Raji (cell line): ENCODE measurements around the gene DLGAP3.

Source experiments
- POLR2A ChIP-seq: IDR thresholded peaks from 2 replicates; pipeline ENCODE4 v1.6.1; 2011; ENCODE audit warnings: low read depth, low read length, control low read depth; ENCODE audit not compliant: insufficient read depth

Gene DLGAP3

DNA sequence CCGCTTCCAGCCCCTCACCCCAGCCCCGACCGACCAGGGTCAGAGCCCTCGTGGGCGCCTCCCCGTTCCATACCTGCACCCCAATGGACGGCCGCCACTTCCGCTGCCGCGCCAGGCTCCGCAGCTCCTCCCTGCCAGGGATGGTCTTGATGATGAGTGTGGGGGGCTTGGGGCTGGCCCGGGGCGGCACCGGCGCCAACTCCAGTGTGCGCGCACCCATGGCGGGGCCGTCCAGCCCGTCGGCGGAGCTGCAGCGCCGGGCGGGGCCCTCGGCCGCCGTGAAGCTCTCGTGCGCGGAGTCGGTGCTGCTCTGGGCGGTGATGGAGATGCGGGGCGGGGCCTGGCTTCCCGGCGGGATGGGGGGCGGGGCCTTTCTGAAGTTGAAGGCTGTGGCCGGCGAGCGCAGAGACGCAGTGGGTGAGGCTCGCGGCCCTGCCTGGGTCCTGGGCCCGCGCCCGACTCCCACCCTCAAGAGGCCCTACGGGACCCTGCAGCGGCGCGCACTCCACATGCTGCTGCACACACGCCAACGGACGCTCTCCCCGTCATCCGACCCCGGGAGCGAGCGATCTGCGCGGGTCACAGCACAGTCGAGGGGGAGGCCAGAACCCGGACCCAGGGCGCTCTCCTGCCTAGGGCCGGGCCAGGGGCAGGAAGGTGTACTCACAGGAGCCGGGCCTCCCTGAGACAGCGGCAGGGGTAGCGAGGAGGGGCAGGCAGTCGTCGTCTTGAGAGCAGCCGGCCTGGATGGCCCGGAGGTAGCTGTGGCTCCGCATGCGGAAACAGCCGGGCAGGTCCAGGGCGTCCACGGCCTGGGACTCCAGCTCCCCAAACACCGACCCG is 43.8 kb downstream of the DLGAP3 start:
- no peak for TF ChIP-seq POLR2A

DNA sequence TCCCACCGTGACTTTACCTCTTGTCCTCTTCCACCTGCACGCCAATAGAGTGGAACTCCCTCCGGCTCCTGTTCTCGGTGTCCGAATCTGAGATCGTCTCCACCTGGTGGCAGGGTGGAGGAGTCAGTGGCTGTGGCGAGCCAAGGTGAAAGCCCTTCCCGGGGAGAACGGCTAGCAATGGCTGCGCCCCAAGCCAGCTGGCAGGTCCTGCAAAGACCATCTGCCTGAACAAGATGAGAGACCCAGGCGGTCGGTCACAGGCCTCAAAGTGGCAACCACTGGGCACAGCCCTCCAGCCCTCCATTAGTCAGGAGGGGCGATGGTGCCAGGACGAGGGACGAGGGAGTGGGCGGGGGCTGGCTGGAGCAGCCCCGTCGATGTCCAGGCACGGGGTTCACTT is 44.5 kb downstream of the DLGAP3 start:
- no peak for TF ChIP-seq POLR2A

DNA sequence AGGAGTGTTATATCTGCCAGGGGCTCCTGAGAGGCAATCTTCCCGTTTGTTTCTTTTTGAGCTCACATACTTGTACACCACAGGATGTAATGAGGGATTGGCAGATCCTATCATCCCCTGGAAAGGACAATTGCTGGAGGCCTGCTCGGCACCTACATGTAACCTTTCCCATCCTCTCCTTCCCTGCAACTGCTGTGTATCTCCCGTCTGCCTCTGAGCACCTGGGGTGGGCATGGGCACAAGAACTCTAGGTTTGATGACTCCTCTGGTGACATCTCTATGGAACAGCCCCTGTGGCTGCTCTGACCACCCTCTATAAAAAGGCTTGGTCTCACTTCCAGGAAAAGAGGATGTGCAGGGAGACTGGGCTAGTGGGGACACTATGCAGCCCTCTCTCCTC is 44.9 kb downstream of the DLGAP3 start:
- no peak for TF ChIP-seq POLR2A

DNA sequence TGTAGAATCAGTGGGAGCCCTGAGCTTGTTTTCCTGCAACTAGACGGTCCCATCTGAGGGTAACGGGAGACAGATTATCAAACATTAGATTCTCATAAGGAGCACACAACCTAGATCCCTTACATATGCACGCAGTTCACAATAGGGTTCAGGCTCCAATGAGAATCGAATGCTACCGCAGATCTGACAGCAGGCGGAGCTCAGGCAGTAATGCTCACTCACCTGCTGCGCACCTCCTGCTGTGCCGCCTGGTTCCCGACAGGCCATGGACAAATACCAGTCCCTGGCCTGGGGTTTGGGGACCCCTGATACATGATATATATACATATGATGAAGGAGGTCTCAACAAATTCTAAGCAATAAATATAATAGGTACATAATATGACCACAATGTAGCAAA is 50.2 kb downstream of the DLGAP3 start:
- TF ChIP-seq POLR2A = no peak

DNA sequence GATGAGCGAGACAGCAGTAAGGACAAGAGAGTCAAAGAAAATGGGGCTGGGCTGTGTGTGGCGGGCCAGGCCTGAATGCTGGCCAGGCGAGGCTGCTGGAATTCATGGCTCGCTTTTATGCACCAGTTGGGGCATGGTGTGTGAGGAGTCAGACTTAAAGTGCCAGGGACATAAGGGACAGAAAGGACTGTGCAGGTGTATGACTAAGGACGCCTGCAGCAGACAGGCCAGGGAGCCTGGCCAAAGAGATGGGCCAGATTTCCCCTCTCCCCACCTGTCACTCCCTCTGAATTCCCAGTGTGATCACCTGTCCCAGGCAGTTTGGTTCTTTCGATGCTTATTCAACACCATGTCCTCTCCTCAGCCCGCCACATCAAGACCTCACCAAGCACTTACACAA is 53.0 kb downstream of the DLGAP3 start:
- TF ChIP-seq POLR2A = no peak

DNA sequence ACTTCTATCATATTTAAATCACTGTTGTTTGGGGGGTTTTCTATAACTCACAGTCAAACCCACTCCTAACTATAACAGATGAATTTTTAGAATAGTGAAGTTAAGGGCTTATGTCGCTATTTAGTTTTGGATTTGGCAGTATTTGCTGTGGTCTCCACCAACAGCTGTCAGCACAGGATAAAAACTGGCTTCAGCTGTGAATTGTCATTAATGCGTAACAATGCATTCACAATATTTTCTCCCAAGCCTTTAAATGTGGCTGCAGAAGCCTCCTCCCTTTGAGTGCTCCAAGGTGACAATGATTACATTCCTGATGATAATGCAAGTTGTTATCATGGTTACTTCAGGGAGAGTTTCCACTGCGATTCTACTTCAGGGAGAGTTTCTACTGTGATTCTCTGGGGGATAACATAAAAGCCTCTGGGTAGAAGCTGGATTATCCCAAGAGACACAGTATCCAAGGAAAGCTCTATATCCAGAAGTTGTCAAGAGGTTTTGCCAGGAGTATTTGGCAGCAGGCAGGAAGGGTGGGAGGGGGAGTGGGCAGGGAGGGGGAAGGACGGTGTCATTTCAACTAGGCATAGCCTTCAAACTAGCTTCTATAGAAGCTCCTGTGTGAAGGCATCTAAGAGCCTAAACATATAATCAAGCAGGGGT is 55.0 kb downstream of the DLGAP3 start:
- no peak for TF ChIP-seq POLR2A

DNA sequence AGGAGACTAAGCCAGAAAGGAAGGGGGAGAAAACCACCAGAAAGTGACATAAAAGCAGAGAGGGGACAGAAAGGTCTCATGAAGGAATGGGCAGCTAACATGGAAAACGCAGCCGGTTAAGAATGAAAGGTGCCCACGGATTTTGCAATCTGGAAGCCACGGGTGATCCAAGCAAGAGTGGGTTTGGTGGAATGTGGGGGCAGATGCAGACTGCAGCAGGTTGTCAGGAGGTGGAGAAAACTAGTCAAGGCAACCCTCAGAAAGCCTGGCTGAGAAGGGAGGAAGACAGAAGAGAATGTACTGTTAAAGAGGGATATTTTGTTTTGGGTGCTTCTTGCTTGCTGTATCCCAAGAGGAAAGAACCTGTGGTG is 57.3 kb downstream of the DLGAP3 start:
- TF ChIP-seq POLR2A = no peak

DNA sequence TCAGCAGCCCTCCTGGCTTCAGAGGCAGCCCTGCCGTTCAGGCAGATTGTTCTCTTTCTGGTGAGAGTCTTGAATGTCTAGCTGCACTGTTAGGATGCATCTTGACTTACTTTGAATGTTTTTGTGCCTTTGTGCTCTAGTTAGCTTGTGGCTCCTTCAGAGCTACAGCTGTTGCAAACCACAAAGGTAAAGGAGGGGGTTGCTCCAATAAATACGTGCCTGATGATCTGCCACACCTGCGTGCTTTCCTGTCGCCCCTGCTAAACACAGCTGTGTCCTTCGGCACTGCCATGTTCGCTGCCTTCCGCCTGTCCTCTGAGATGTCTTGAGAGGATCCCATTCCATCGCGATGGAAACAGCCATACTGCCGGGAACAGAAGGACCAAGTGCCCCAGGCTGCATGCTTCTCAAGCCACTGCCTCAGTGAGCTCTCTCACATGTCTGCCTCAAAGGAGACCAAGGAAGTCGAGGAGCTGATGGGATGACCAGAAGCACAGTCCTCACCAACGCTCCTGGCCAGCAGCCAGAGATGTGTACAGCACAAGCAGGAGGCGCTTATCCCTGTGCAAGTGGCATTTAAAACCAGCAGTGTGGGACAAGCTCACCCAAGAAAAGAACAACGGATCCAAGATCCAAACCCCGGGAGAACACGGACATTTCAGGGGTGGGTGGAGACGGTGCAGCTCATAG is 57.9 kb downstream of the DLGAP3 start:
- no peak for TF ChIP-seq POLR2A

DNA sequence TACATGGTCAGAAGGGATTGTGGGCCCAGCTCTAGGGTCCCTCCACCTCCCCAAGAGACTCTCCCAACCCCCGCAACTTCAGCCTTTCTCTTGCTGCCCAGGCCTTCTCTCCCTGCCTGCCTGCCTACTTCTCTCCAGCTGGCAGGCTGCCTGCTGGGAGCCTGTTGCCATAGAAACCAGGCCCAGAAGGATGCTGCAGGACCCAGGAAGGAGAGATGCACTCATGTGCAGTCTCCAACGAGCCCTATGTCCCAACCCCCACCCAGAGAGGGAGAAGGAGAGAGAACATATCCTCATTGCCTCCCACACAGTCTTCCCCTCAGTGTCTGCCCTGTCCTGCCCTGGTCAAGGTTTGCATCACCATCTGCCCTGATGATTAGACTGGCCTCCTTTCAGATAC is 59.1 kb downstream of the DLGAP3 start:
- TF ChIP-seq POLR2A = no peak

DNA sequence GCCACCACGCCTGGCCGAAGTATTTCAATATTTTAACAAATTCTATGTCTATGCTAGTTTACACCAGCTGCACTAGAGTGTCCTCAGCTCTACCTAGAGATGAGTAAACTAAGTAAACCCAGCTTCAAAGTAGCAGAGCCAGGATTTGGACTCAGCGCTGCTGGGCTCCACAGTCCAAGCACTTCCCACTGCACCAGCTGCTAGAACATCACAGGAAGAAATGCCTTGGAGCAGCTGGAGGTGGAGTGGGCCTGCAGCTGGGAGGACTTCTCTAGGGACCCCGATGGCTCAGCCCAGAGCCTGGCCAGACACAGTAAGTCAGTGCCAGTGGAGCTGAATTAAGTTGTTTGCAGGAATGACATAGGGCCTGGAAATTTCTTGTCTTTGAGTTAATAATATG is 59.7 kb downstream of the DLGAP3 start:
- TF ChIP-seq POLR2A = no peak

DNA sequence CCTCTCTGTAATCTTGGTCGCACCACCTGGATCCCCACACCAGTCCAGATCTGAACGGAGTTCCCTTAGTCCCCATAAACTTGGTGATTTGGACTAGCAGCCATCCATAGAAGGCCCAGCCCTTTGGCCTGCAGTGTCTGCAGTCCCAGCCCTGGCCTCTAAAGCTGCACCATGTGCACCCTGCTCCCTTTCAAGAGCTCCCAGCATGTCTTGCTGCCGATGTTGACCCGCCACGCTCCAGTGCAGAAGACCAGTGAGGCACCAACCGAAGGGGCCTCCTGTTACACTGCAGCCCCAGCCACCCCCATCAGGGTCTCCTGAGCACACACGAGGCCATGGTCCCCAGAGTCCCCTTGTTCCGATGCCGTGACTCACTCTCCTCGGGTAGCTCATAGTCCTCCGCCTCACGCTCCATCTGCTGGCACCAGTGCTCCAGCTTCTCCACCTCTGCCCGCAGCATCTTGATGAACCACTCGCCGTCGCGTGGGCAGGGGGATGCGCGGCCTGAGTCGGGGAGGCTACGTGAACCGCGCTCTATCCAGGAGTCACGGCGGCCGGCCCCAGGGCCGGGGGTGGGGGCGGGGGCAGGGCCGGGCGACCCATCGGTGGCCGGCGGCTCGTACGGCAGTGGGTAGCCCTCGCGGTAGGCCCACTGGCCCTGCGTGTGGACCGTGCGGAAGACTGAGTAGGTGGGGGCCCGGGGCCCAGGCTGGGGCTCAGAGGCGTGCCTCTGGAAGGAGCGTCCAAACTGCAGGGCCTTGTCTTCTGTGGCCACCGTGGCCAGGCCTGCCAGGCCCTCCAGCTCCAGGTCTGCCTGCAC is 61.0 kb downstream of the DLGAP3 start:
- TF ChIP-seq POLR2A = no peak

DNA sequence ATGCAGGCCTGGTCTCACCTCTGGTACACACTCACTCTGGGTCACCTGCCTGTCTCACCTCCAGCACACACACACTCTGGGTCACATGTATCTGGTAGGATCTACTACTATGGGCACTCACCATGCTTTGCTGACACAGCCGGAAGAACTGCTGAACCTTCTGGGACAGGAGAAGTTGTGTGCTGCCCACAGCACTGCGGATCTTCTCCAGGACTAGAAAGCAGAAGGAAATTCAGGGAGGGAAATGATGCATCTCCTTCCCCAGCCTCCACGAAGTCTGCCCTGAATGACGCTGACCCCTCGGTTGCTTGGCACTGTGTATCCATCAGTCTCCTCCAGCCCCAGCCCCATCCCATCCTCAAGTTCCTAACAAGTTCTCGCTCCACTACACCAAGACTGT is 62.0 kb downstream of the DLGAP3 start:
- TF ChIP-seq POLR2A = no peak

DNA sequence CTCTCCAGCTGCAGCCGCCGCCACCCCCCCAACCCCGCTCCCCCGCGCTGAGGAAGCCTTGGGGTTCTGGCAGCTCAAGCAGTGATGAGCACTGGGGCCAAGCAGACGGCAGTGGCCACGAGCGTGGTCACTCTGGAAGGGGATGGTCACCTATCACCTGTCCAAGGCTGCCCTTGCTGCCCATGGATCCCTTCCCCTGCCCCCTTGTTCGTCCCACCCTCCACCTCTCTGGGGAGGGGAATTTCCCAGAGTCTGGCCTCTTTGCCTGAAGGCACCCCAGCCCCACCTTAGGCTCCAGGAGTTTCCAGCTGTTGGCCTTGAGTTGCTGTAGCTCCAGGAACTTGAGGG is 62.7 kb downstream of the DLGAP3 start:
- TF ChIP-seq POLR2A = no peak

DNA sequence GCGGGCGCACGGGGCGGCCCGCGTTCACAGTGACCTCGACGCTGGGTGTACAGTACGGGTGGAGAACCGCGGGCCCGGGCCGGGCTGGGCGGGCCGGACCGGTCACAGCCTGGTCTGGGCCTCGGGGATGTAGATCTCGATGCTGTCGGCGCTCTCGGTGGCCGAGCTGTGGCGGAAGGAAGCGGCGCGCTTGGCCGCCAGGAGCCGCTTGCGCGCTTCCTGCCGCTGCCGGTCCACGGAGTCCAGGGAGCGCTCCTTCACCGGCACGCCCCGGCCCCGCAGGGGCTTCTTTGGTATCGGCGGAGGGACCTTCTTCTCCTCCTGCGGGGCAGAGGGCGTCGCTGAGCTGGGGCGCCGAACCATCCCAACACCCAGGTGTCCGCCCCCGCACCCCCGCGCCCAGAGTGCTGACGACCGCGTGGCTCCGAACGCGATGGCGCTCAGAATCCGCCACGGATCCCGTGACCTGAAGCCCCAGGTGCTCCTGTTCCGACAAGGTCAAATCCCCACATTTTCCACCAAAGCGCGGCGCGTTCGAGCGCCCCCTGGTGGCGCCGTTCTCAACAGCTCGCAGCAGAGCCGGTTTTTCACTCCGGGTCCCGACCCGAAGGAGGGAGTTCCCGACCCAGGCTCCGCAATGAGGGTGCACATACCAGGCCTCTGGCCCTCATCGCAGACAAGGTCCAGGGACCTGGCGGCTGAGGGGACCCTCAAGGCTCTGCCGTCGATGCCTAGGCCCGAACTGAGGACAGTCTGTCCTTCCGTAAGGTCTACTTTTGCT is 63.3 kb downstream of the DLGAP3 start:
- peak; percentile 48 for TF ChIP-seq POLR2A

DNA sequence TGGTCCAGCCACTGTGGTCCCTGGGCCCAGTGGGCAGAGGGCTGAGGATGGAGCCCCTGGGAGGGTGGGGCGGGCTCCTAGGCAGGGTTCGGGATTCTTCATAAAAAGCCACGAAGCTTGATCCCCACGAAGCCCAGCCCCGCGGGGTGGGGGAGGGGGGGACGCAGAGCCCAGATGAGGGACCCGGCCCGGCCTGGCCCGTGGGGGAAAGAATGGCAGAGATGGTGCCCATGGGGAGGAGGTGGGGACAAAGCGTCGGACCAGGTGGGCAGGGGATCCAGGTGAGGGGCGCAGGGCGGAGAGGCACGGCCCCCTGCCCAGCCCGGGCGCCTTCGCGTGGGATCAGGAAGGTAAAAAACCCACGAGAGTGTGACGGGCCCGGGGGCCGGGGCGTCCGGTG is 63.9 kb downstream of the DLGAP3 start:
- TF ChIP-seq POLR2A = no peak
